Endothelial cell of umbilical vein (primary cell): ENCODE data around the gene LMBR1L. TPM values are rescaled to one million over a fixed set of nuclear protein-coding genes. Genes with fewer than 3 reads are reported as not detected.

Experiments used
- BruUV-seq: library from RNA; stranded (reverse); fragments of 400-500 nt; replicated peaks from 2 replicates; lab custom pipeline; 2021; lab: Mats Ljungman, UMichigan
- CTCF ChIA-PET: fragments of 300-600, 350-600 bp; sonication (Branson Sonifier 250); formaldehyde crosslinking; loops from one replicate; lab custom pipeline; 2021; ENCODE audit warnings: antibody characterized with exemption, inconsistent platforms; lab: Charles Lee
- POLR2A ChIA-PET: fragments of 300-600, 350-600 bp; sonication (Branson Sonifier 250); formaldehyde crosslinking; loops from one replicate; lab custom pipeline; 2021; ENCODE audit warnings: antibody characterized with exemption, inconsistent platforms; lab: Charles Lee
- DNase-seq: peaks from one replicate; pipeline ENCODE4 v3.0.0-alpha.2; 2011; ENCODE audit warnings: low read depth, low spot score
- FAIRE-seq: peaks from 2 replicates; lab custom pipeline; 2011; peaks lifted over from hg19 to GRCh38; lab: Jason Lieb, UNC
- H2AFZ ChIP-seq: 2 replicates; pipeline ENCODE4 v1.6.0; 2012; ENCODE audit warnings: low read depth, low read length, control low read depth, inconsistent platforms
- H3K27ac ChIP-seq: 2 replicates; pipeline ENCODE4 v1.5.1; 2011; ENCODE audit warnings: low read depth, mild to moderate bottlenecking, control low read depth, low read length, moderate library complexity; ENCODE audit not compliant: insufficient read depth
- H3K27me3 ChIP-seq, 2 experiments: 2 replicates each; pipeline versions ENCODE4 v1.6.0 to v1.6.1; 2011; ENCODE audit warnings: low read length in 2 of 2, mixed read lengths in 1 of 2; ENCODE audit not compliant: control insufficient read depth in 2 of 2, insufficient read depth in 2 of 2
- H3K36me3 ChIP-seq, 2 experiments: 2 replicates in 1 of 2; 3 replicates in 1 of 2; pipeline ENCODE4 v1.5.1; 2011; ENCODE audit warnings: low read length in 2 of 2, mild to moderate bottlenecking in 1 of 2, moderate library complexity in 1 of 2; ENCODE audit not compliant: control insufficient read depth in 2 of 2, insufficient read depth in 2 of 2; ENCODE audit errors: extremely low read depth in 1 of 2
- H3K4me1 ChIP-seq: 3 replicates; pipeline ENCODE4 v1.5.1; 2011; ENCODE audit warnings: mild to moderate bottlenecking, low read length; ENCODE audit not compliant: control insufficient read depth, insufficient read depth; ENCODE audit errors: extremely low read depth
- H3K4me2 ChIP-seq: 2 replicates; pipeline ENCODE4 v1.6.1; 2011; ENCODE audit warnings: low read length, control low read depth, mixed read lengths; ENCODE audit not compliant: insufficient read depth
- H3K4me3 ChIP-seq, 3 experiments: fragments of 200-600 bp in 1 of 3; sonication (generic), shearing (Covaris generic) in 1 of 3; replicated peaks in 1 of 3; 2 replicates each; pipeline ENCODE4 v1.5.1; 2011 to 2016; ENCODE audit warnings: control low read depth in 3 of 3, low read length in 3 of 3, mild to moderate bottlenecking in 2 of 3, inconsistent platforms in 1 of 3, low read depth in 1 of 3, moderate library complexity in 1 of 3; ENCODE audit not compliant: insufficient read depth in 1 of 3
- H3K79me2 ChIP-seq: 2 replicates; pipeline ENCODE4 v1.6.0; 2012; ENCODE audit warnings: low read length, inconsistent platforms; ENCODE audit not compliant: control insufficient read depth, insufficient read depth
- H3K9ac ChIP-seq: replicated peaks from 2 replicates; pipeline ENCODE3; 2011; ENCODE audit warnings: low read length, control low read depth; ENCODE audit not compliant: insufficient read depth; ENCODE audit errors: extremely low read depth
- H3K9me1 ChIP-seq: replicated peaks from 3 replicates; pipeline ENCODE4 v1.6.0; 2011; ENCODE audit warnings: mild to moderate bottlenecking, low read length; ENCODE audit not compliant: control insufficient read depth, insufficient read depth; ENCODE audit errors: extremely low read depth
- H3K9me3 ChIP-seq: replicated peaks from 2 replicates; pipeline ENCODE4 v1.5.1; 2012; ENCODE audit warnings: low read length, inconsistent platforms; ENCODE audit not compliant: control insufficient read depth, insufficient read depth
- H4K20me1 ChIP-seq: replicated peaks from 2 replicates; pipeline ENCODE3; 2011; ENCODE audit warnings: mild to moderate bottlenecking, low read length; ENCODE audit not compliant: control insufficient read depth, insufficient read depth; ENCODE audit errors: extremely low read depth
- CTCF ChIP-seq, 2 donors: IDR thresholded peaks; 1 replicate in 1 of 2; 2 replicates in 1 of 2; pipeline ENCODE4 v1.5.1; 2011; ENCODE audit warnings: low read length in 2 of 2, mild to moderate bottlenecking in 2 of 2, moderate library complexity in 2 of 2, control low read depth in 1 of 2, inconsistent platforms in 1 of 2, low read depth in 1 of 2; ENCODE audit not compliant: insufficient read depth in 1 of 2; ENCODE audit errors: extremely low read depth in 1 of 2
- EZH2 ChIP-seq: IDR thresholded peaks from 2 replicates; pipeline ENCODE4 v1.6.1; 2012; ENCODE audit warnings: borderline replicate concordance, low read depth, mild to moderate bottlenecking, moderate library complexity, low read length, inconsistent platforms; ENCODE audit not compliant: severe bottlenecking
- FOS ChIP-seq: IDR thresholded peaks from 2 replicates; pipeline ENCODE4 v1.6.1; 2011; ENCODE audit warnings: mild to moderate bottlenecking, low read length, moderate library complexity, borderline replicate concordance; ENCODE audit not compliant: insufficient read depth
- GATA2 ChIP-seq: IDR thresholded peaks from 2 replicates; pipeline ENCODE4 v1.7.0; 2011; ENCODE audit warnings: low read depth, mild to moderate bottlenecking, moderate library complexity, mixed read lengths, low read length; ENCODE audit not compliant: insufficient read length, insufficient read depth
- JUN ChIP-seq: IDR thresholded peaks from 2 replicates; pipeline ENCODE4 v1.6.1; 2011; ENCODE audit warnings: borderline replicate concordance, low read depth; ENCODE audit not compliant: insufficient read length, insufficient read depth
- MAX ChIP-seq: IDR thresholded peaks from 2 replicates; pipeline ENCODE4 v1.6.1; 2011; ENCODE audit not compliant: insufficient read depth, insufficient read length
- POLR2A ChIP-seq: IDR thresholded peaks from 2 replicates; pipeline ENCODE4 v1.6.1; 2012; ENCODE audit warnings: low read depth, mild to moderate bottlenecking, control low read depth, low read length
- POLR2AphosphoS5 ChIP-seq: IDR thresholded peaks from 2 replicates; pipeline ENCODE4 v1.6.1; 2012; ENCODE audit warnings: low read depth, mild to moderate bottlenecking, control low read depth, low read length, moderate library complexity; ENCODE audit not compliant: insufficient read depth
- dilution Hi-C: fragments of 300-500 bp; cut with MboI; formaldehyde crosslinking; loops from one replicate; pipeline ENCODE4 v1.15.0; 2019; ENCODE audit warnings: low sequenced_read_pairs; ENCODE audit not compliant: extremely low pct_ligation_motif_present
- intact Hi-C: fragments of 100-400 bp; cut with micrococcal nuclease; formaldehyde crosslinking; loops from one replicate; pipeline ENCODE4 v1.10.0; 2022
- polyA plus RNA-seq, 4 experiments: library from polyadenylated mRNA; depleted of rRNA in 3 of 4; stranded (reverse) in 3 of 4; unstranded in 1 of 4; fragments of >200 nt; gene quantifications; 2 replicates each; pipeline versions ENCODE4 v1.2.1 to v1.2.3, GENCODE V29; 2011 to 2012; ENCODE audit warnings: missing spikeins in 1 of 4
- total RNA-seq: library from RNA; stranded (reverse); gene quantifications from 2 replicates; pipeline ENCODE4 v1.2.3, GENCODE V29; 2021

The LMBR1L gene
- total and polyA plus RNA-seq, 2 donors (not counting 3 experiments of a cell fraction or from before 2014, with no cell fraction given) = 78.3 to 106 TPM

- DNase-seq (no peak), FAIRE-seq (no peak)
- BruUV-seq = no TSS peak
- no peak overlapping the region for H3K4me2 ChIP-seq
- no peak overlapping the region for H3K9ac ChIP-seq
- no peaks in the 10 kb centered on the region for H3K27me3 ChIP-seq
- H3K27ac ChIP-seq = no peak overlapping the region
- TF ChIP-seq FOS = no peak
- TF ChIP-seq CTCF (IDR thresholded peaks at IDR 0.05; ENCODE audit: extremely low read depth in 1 of 2, insufficient read depth in 1 of 2, low read depth in 1 of 2, low read length in 2 of 2) = no peak
- no peak for TF ChIP-seq JUN
- TF ChIP-seq POLR2AphosphoS5 = no peak
- no peak for TF ChIP-seq MAX
- TF ChIP-seq GATA2 = no peak
- no peak for TF ChIP-seq EZH2
- no peak for TF ChIP-seq POLR2A
- H2AFZ ChIP-seq = no peak overlapping the region
- CTCF ChIA-PET = interaction anchor here (0.6 to 6.5 kb wide), 29 partner anchors 9 to 259 kb away, joined by 3 to 248 read pairs (median 7); partner anchors contain the start of genes LMBR1L, RHEBL1, TUBA1A and TUBA1B
- H3K9me1 ChIP-seq = no peaks in the 10 kb centered on the region
- no peaks in the 10 kb centered on the region for H3K36me3 ChIP-seq
- no peak overlapping the region for H3K4me3 ChIP-seq
- POLR2A ChIA-PET = interaction anchor here (1.1 to 1.5 kb wide), 6 partner anchors 9 to 99 kb away, joined by 3 to 12 read pairs (median 4); partner anchors contain the start of genes RHEBL1 and TUBA1B
- no peaks in the 10 kb centered on the region for H3K9me3 ChIP-seq
- no peaks in the 10 kb centered on the region for H3K79me2 ChIP-seq
- no peaks in the 10 kb centered on the region for H4K20me1 ChIP-seq
- dilution Hi-C loops (no loop called here), intact Hi-C loops (loop anchor here (1.0 to 2.0 kb wide), 4 partner anchors 9 to 146 kb away; partner anchors contain the start of gene TUBA1B)
- H3K4me1 ChIP-seq = peaks cover 45% of the 10 kb centered on the region
Observed at GRCh38 chr12:49088932-49089330, 21.7 kb downstream of the LMBR1L start.
